ENCODE data around the gene FICD.
A peak's percentile ranks its signal among the peaks of the same experiment; 100 is the strongest.

GRCh38 chr12:108563136-108563803 is 48.2 kb downstream of the FICD start:
- TF ChIP-seq CTCF (IDR thresholded peaks at IDR 0.05): peak; percentile 80 to 93 (median 91)
- no peak for TF ChIP-seq POLR2A (IDR thresholded peaks at IDR 0.05)
